ENCODE measurements around the gene IRX1. TPM values are rescaled to one million over a fixed set of nuclear protein-coding genes. Genes with fewer than 3 reads are reported as not detected.

Gene IRX1
- total and polyA plus RNA-seq, 2 of the 13 experiments (the other 11 are each of a cell fraction or from before 2014, with no cell fraction given) = not detected

DNA sequence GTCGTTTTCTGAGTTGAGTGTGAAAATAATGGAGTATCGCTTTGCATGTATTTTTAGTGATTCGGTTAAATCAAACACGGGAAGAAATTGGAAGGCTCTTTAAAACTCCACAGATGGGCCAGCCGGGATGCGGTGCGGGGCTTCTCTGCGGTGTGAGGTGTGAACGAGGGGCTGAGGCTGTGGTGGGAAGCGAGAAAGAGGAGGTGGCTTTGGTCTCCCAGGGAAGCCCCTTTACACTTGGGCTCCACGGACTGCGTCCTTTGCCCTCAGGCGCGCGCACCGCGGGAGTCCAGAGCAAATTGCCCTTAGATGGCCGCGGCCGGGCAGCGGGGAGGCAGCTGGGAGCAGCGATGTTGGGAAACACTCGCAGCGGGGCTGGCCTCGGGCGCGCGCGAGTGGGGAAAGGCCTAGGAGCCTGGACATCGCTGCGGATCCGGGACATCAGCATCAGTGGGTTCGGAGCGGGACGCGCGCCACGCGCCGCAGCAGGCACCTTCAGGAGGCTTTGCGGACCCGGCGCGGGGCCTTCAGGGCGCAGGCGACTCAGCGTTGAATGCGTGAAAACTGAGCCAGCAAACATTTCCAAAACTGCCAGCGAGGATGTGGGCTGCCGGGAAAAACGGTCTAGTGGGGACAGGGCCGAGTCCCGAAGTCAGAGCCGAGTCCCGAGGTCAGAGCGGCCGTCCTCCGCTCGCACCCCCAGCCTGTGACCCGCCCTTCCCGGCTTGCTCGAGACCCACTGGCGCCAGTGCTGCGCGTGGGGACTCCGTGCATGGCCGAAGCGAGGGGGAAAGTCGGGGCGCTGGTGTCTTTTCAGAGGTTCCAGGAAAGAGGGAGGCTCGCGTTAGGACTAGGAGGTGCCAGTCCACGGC is 6.5 kb downstream of the IRX1 start:
- DNase-seq (ENCODE audit: low spot score) (no peak), ATAC-seq (no peak), FAIRE-seq (no peak)
- BruUV-seq (replicated peaks) = no TSS peak
- peaks cover 0 to 10% of the 10 kb centered on the region in 2 experiments; a peak in 3 of 5 replicates for H3K27me3 ChIP-seq (ENCODE audit: control insufficient read depth in 1 of 2, insufficient read depth in 2 of 2, low read length in 2 of 2)
- H3K4me2 ChIP-seq (ENCODE audit: low read depth, low read length) = no peak overlapping the region
- no peak overlapping the region for H2AFZ ChIP-seq (ENCODE audit: low read length)
- ChIA-PET CTCF (ENCODE audit: low intra/inter-chr PET ratio, low total read pairs) (no interaction called here), POLR2A (no interaction called here)
- 61% methylated on average over 50 of the region's 73 CpGs for WGBS (ENCODE audit: low lambda C conversion rate)
- no peaks in the 10 kb centered on the region for H3K4me1 ChIP-seq (ENCODE audit: insufficient read depth, low read length)
- in situ Hi-C loops (cut with HindIII; ENCODE audit: extremely low pct_ligation_motif_present, low pct_unique_long_range_greater_than_20kb) (loop anchor here (10.0 kb wide), 1 partner anchor 1397 kb away; no protein-coding TSS in a partner anchor), intact Hi-C loops (cut with micrococcal nuclease; ENCODE audit: unreplicated experiment) (loop anchor here (5.0 kb wide), 1 partner anchor 1395 kb away; no protein-coding TSS in a partner anchor)
- no peak overlapping the region for H3K9ac ChIP-seq (ENCODE audit: insufficient read depth, low read depth, low read length)
- no peaks in the 10 kb centered on the region for H3K36me3 ChIP-seq (replicated peaks in 1 of 2; ENCODE audit: control insufficient read depth in 1 of 2, insufficient read depth in 2 of 2, low read length in 2 of 2)
- H3K4me3 ChIP-seq (replicated peaks in 1 of 3; ENCODE audit: insufficient read depth in 1 of 3, low read depth in 2 of 3, low read length in 3 of 3) = no peak overlapping the region
- H3K9me3 ChIP-seq (ENCODE audit: low read length) = no peaks in the 10 kb centered on the region
- H3K27ac ChIP-seq (ENCODE audit: extremely low read length, insufficient read depth, low read length) = no peak overlapping the region
- no peaks in the 10 kb centered on the region for H3K79me2 ChIP-seq (ENCODE audit: insufficient read depth, low read length)
- no peaks in the 10 kb centered on the region for H4K20me1 ChIP-seq (ENCODE audit: insufficient read depth, low read length)
- TF ChIP-seq ZNF616 (CRISPR knock-in tag; IDR thresholded peaks at IDR 0.05; ENCODE audit: low read depth) (no peak), PLSCR1 (CRISPR knock-in tag; IDR thresholded peaks at IDR 0.05; ENCODE audit: borderline replicate concordance) (no peak), NBN (conservative IDR thresholded peaks at IDR 0.05) (no peak), KLF15 (CRISPR knock-in tag; IDR thresholded peaks at IDR 0.05; ENCODE audit: borderline replicate concordance) (no peak), FOXP4 (CRISPR knock-in tag; IDR thresholded peaks at IDR 0.05) (no peak), PHF21A (CRISPR knock-in tag; IDR thresholded peaks at IDR 0.05) (no peak), PATZ1 (CRISPR knock-in tag; IDR thresholded peaks at IDR 0.05) (no peak), U2AF1 (optimal IDR thresholded peaks at IDR 0.05; ENCODE audit: low read depth, low read length) (no peak), ZNF362 (CRISPR knock-in tag; IDR thresholded peaks at IDR 0.05; ENCODE audit: borderline replicate concordance) (no peak), TRIM24 (CRISPR knock-in tag; IDR thresholded peaks at IDR 0.05) (no peak), ZNF615 (CRISPR knock-in tag; IDR thresholded peaks at IDR 0.05; ENCODE audit: borderline replicate concordance) (no peak), ZNF331 (CRISPR knock-in tag; IDR thresholded peaks at IDR 0.05) (no peak), ZNF552 (CRISPR knock-in tag; IDR thresholded peaks at IDR 0.05; ENCODE audit: borderline replicate concordance) (no peak), NFIB (CRISPR knock-in tag; IDR thresholded peaks at IDR 0.05; ENCODE audit: borderline replicate concordance) (no peak)
- TF ChIP-seq, protein P1, sequence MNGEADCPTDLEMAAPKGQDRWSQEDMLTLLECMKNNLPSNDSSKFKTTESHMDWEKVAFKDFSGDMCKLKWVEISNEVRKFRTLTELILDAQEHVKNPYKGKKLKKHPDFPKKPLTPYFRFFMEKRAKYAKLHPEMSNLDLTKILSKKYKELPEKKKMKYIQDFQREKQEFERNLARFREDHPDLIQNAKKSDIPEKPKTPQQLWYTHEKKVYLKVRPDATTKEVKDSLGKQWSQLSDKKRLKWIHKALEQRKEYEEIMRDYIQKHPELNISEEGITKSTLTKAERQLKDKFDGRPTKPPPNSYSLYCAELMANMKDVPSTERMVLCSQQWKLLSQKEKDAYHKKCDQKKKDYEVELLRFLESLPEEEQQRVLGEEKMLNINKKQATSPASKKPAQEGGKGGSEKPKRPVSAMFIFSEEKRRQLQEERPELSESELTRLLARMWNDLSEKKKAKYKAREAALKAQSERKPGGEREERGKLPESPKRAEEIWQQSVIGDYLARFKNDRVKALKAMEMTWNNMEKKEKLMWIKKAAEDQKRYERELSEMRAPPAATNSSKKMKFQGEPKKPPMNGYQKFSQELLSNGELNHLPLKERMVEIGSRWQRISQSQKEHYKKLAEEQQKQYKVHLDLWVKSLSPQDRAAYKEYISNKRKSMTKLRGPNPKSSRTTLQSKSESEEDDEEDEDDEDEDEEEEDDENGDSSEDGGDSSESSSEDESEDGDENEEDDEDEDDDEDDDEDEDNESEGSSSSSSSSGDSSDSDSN (CRISPR knock-in tag; IDR thresholded peaks at IDR 0.05) = no peak

Measured in HepG2 (cell line).